Fibroblast of lung (primary cell): ENCODE results near the gene IWS1.
"Not testable (repeated sequence)": the region's sequence is repeated elsewhere in the genome, so short reads cannot be mapped to it uniquely, and the experiment has no call there.

Experiments used
- EZH2 ChIP-seq: IDR thresholded peaks from 2 replicates; pipeline ENCODE4 v1.5.1; 2012; ENCODE audit warnings: low read length, control low read depth, mild to moderate bottlenecking; ENCODE audit errors: missing control alignments
- TF ChIP-seq, protein P1 (sequence below), 2 donors: IDR thresholded peaks in 1 of 2; conservative IDR thresholded peaks in 1 of 2; 1 replicate in 1 of 2; 2 replicates in 1 of 2; pipeline ENCODE4 v1.5.1; 2011 to 2012; ENCODE audit warnings: low read length in 2 of 2, control low read depth in 1 of 2, inconsistent platforms in 1 of 2, low read depth in 1 of 2, mild to moderate bottlenecking in 1 of 2

- TF ChIP-seq, protein P1, sequence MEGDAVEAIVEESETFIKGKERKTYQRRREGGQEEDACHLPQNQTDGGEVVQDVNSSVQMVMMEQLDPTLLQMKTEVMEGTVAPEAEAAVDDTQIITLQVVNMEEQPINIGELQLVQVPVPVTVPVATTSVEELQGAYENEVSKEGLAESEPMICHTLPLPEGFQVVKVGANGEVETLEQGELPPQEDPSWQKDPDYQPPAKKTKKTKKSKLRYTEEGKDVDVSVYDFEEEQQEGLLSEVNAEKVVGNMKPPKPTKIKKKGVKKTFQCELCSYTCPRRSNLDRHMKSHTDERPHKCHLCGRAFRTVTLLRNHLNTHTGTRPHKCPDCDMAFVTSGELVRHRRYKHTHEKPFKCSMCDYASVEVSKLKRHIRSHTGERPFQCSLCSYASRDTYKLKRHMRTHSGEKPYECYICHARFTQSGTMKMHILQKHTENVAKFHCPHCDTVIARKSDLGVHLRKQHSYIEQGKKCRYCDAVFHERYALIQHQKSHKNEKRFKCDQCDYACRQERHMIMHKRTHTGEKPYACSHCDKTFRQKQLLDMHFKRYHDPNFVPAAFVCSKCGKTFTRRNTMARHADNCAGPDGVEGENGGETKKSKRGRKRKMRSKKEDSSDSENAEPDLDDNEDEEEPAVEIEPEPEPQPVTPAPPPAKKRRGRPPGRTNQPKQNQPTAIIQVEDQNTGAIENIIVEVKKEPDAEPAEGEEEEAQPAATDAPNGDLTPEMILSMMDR (conservative IDR thresholded peaks at IDR 0.05 in 1 of 2, IDR thresholded peaks at IDR 0.05 in 1 of 2; ENCODE audit: low read depth in 1 of 2, low read length in 2 of 2): not testable (repeated sequence)
- TF ChIP-seq EZH2: not testable (repeated sequence)
Observed at GRCh38 chr2:127524198-127524834, 2.0 kb downstream of the IWS1 start.
